Stimulated activated CD4-positive, alpha-beta T cell treated with anti-CD3 and anti-CD28 coated beads, Interleukin-4, amount 100 ng/mL, for 1 hour (primary cell): ENCODE measurements around the gene EFCAB6.

Experiments
- DNase-seq: peaks from one replicate; pipeline ENCODE4 v3.0.0-alpha.2; 2020

The EFCAB6 gene

DNA sequence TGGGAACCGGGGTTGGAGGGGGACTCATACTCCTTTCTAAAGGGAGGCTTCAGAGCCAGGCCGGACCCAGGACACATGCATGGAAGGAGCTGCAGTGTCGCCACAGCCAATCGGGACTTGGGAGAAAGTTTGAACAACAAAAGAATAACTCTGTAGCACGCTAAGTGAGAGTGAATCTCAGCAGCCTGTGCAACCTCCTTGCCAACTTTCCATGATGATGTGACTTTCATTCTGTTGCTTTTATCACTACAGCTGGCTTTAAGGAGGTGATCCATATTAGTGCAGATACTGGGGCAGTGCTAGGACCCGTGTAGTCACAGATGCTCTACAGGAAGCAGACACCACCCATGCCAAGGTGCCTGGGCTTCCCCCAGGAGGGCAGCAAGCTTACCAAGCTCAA is 243.0 kb downstream of the EFCAB6 start:
- no peak for DNase-seq

DNA sequence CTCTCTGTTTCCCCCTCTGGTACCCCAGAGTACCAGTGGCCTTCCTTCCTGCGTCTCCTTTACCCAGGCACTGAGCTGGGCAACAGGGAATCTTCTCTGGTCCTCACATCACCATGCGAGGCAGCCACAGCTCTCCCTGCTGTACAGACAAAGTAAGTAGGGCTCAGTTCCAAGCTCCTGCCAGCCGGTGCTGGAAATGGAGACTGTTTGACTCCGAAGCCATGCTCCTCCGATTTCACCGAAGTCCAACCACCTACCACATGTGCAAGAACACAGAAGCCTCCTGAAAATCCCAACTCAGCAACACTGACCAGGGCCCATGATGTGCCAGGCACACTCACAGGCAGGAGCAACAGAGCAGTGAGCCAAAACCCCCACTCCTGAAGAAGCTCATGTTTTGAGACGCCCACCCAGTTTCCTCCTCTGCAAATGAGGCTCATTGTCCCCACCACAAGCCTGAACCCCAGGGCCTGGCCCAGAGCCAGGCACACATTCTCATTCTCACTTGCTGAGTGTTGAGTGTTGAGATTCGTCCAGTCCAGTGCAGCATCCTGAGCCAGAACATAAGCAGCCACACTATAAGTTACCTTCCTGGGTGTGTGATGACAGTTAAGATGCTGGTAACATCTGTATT is 244.3 kb downstream of the EFCAB6 start:
- no peak for DNase-seq

DNA sequence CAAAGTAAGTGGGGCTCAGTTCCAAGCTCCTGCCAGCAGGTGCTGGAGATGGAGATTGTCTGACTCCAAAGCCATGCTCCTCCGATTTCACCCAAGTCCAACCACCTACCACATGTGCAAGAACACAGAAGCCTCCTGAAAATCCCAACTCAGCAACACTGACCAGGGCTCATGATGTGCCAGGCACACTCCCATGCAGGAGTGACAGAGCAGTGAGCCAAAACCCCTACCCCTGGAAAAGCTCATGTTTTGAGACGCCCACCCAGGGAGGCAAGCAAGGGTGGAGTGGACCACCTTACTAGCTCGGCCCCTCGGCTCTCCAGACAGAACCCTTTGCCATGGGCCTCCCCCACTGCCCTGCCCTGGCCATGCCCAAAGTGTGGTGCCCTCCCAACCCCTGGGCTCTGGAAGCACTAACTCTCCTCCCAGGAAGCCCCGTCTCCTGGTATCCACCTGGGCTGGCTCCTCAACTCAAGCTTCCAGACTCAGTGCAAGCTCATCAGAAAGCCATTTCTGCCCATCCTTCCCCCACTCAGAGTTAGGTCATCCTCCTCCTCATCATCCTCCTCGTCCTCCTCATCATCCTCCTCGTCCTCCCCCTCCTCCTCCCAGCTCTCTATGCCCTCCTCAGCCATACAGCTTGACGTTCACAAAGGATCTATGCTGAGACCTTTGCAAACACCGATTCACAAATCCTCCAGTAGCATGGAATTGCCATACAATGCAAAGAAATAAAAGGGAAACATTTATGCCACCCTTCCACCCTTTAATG is 245.4 kb downstream of the EFCAB6 start:
- no peak for DNase-seq

DNA sequence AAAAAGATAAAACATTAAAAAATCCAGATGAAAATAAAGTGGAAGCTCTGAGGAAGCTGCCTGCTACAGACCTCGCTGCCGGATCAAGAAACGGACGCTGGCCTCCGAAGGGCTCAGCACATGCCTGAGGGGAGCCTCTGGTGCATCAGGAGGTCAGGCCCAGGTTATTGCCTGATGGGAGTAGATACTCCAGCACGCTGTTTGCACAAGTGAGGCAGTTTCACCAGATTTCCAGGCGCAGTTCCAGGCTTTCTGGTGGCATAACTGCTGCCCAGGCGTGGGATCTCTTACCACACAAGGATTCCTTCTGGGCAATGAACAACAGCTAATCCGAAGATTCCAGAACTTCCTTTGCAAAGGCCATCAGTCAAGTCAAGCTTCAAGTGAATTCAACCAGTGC is 246.1 kb downstream of the EFCAB6 start:
- DNase-seq, result no peak

DNA sequence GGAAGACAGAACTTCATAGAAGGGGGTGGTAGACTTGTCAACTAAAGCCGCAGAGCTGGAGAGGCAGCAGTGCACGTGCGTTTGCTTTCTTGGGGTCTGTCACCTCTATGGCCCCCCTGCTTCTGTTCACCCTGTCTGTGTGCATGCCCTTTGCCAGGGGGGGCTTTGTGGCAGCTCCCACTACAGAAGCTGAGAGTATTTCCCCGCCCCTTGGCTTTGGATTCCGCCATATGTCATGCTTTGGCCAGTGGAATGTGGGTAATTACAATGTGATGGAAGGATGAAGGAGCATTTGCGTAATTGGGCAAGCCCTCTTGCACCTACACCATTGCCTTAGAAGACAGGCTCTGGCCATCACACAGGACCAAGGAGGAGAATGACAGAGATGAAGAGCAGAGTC is 247.2 kb downstream of the EFCAB6 start:
- no peak for DNase-seq

DNA sequence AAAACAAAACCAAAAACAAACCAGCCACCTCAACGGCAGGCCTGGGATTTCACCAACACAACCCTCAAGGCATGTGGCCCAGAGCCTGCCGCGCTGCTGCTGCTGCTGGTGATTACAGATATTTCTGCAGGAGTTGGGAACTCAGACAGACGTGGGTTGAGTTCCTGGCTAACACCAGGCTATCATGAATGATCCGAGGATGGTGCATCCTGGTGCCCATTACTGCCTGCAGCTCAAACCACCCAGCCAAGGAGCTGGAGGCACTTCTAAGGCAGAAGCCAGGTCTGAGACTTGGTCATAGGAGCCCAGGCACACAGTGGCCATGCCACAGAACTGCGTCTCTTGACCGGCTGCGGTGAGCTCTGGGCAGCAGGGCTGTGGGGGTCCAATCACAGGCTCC is 248.5 kb downstream of the EFCAB6 start:
- DNase-seq, result no peak

DNA sequence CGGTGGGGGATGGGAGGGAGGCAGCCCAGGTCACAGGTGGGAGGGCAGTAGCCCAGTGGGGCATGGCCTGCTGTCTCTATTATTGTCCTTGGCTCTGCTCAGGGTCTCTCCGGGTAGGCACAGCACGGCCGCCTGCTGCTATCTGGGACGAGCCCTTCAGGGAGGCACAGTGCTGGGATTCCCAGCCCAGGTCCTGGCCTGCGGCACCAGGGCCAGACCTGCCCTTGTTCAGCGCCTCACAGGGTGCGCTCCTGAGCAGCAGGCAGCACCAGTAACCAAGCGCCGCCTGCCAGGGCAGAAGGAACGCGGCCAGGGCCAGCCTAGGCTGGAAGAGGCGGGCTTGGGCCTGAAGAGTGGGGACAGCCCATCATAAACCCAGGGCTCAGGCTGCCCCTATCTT is 249.3 kb downstream of the EFCAB6 start:
- DNase-seq, result no peak

DNA sequence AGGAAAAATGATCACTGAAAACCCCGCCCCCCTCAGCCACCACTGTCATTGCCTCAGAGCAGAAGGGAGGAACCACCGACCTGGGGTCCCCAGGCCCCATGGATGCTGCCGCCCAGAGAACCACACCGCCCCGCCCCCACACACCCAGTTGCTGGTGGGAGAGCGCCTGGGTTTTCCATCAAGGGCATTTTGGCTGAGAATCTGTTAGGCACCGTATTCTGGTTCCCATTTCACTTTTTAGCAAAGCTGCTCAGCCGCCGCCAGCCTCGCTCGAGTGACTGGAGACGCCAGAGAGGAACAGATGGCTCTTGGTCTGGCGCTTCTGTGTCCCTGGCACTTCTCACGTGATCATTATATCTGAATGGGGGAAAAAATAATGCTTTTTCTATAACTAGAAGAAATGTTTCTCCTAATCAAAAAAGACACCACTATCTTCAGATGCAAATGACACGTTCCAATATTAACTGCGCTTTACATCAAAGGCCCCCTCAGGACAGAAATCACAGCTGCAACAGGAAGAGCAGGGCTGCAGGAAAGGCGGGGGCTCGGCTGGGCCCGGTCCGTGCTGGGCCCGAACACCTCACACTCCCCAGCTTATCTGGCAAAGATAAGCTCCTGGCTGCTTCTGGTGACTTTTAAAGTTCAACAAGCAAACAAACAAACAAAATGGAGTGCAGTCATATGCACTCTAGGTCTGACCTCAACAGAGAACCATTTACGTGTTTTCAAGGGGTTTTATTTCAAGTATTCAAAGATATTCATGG is 250.5 kb downstream of the EFCAB6 start:
- no peak for DNase-seq

DNA sequence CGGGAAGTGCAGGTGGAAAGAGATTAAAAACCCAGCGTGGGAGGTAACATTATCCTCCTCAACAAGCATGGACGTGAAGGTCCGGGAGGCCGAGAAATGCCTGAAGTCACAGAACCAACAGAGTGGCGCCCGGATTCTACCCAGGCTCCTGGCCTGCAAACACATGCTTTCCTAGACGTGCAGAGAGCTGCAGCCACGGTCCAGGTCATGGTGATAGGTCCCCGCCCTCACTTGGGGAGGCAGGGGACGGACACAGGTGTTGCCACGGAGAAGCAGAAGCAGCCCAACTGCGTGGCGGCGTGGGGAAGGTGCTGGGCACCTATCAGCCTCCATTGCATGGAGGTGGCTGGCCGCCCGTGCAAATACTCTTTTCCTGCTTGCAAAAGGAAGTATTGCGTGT is 251.5 kb downstream of the EFCAB6 start:
- no peak for DNase-seq

DNA sequence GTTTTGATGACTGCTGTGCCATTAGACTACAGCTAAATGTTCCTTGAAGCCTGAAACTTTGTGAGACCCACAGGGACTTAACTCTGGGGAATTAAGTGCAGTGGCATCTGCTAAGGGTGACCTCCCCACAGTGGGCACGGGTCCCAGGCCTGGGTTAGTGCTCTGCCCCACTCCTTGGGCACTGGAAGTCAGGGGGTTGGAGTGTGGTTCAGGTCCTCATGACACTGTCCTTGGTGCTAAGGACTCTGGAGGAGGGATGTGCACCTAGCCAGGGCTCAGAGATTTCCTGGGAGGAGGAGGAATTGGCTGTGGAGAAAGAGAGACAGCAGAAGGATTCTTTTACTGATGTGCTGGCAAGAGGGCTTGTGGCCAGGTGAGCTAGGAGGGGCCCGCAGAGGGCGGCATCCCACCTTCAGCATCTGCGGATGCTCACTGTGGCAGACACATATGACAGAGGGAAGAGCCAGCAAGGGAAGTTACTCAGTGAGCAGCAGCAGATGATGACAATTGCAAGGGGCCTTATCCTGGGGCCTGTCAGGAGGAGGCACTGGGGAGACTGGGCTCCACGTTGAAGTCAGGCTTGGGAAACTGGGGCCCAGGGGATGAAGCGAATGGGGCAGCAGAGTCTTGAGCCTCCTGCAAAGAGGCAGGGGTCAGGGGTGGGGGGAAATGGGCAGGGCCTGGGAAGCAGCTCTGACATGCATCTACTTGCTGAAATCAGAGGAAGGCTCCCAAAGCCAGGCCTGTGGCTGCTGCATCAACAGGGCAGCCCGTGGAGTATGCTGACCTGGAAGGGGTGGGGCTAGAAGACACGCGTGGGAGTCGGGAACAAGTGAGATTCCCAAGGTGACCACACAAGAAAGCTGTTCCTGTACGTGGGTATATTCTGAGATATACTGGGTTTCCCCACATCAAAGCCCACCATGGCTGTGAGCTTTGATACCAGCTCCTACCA is 256.3 kb downstream of the EFCAB6 start:
- no peak for DNase-seq

DNA sequence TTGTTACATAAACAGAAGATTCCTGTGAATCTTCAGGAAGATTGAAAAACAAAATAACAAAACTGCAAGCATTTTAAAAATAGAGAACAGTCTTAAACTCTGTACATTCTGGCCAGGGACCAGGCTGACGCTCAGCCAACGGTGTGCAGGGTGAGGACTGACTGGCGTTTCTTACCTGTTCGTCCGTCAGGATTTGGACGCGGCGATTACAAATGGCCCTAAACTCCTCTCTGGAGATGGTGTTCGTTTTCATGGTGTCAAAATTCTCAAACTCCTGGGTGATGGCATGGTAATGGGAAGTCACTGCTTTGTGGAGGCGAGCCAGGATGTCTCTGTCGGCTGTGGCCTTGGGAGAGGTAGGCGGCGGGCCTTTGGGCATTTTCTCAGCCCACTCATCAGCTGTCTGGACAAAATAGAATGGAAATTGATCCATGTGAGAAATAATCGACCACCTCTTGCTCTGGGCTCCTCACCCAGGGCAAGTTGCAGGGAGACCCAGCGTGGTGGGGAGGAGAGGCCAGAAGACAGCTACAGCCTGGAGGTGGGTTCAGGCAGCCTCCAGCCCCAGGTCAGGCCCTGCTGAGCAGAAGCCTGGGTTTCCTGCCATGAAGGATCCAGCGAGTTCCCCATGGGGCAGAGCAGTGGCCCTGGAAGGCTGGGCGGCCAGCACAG is 257.3 kb downstream of the EFCAB6 start:
- no peak for DNase-seq

DNA sequence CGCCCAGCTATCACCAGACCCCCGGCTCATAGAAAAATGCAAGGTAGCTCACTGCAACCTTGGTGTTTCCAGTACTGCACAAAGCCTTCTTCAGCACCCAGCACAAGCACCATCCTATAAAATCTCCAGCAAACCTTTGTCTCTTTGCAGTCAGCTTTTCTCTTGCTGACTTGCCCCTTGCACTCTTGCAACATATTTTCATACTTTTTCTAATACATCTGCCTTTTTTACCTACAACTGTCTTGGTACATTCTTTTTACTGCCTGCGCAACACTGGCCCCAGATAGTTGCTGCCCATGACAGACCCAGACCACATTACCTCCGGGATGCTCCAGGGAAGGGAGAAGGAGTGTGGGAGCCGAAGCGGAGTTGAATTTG is 257.9 kb downstream of the EFCAB6 start:
- no peak for DNase-seq

DNA sequence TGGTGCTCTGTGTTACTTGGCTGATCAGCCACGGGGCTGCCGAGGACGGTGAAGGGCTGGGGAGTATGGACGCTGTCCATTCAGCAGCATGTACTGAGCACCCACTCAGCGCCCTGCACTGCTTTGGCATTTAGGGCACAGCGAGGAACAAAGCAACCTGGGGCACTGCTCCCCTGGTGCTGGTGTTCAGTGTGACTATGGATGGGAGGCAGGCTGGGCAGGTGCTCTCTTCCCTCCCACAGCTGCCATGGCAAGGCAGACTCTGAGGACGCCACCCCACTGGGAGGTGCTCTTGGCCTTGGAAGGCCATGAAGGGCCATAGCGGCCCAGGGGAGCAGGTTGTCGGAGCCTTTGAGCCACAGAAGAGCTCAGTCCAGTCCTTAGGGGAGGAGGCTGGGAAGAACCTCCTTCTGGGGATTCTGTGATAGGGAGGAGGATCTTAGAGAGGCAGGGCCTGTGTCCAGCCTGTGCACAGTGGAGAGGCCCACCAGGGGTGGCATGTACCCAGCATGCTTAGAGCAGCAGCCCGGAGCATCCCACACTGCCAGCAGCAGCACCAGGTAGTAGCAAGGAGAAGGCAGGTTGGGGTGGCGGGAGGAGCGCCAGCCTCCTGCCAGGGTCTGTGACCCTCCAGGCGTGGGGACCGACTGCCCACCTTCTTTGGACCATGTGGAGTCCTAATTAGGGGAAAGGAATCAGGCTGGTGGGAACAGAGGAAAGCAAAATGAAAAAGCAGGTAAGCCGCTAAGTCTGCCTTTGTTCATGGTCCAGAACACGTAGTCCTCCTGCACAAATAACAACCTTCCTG is 258.4 kb downstream of the EFCAB6 start:
- DNase-seq, result no peak

DNA sequence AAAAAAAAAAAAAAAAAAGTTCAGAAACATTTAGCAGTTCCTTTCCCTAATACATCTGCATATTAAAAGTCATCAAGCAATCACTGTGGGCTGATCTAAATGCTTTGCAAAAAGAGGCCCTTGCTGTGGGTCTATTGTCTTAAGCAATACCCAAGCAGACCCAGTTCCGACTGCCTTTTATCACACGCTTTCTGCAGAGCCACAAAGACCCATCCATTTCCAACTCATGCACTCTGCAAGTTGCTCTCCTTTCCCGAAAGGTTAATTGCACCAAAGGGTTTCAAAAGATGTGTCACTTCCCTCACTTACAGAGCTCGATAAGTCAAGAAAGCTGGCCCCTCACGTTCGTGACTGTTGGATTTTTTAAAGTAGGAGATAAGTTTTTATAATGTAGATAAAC is 261.4 kb downstream of the EFCAB6 start:
- DNase-seq, result no peak

DNA sequence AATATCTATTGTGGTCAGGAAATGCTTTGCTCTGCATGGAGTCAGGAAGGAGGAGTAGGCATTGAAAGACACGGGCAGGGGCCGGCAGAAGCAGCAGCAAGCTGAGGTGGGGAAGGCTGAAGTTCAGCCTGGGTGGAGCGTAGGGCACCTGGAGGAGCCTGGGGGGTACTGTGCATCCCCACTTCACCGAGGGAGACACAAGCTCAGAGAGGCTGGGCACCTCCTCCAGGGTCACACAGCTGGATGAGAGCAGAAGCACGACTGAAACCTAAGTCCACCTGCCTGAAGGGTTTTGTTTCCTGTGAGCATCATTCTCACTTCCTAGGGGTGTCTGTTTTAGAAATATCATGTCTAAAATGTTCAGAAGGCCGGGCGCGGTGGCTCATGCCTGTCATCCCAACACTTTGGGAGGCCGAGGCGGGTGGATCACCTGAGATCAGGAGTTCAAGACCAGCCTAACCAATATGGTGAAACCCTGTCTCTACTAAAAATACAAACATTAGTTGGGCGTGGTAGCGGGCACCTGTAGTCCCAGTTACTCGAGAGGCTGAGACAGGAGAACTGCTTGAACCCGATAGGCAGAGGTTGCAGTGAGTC is 262.0 kb downstream of the EFCAB6 start:
- DNase-seq, result no peak

DNA sequence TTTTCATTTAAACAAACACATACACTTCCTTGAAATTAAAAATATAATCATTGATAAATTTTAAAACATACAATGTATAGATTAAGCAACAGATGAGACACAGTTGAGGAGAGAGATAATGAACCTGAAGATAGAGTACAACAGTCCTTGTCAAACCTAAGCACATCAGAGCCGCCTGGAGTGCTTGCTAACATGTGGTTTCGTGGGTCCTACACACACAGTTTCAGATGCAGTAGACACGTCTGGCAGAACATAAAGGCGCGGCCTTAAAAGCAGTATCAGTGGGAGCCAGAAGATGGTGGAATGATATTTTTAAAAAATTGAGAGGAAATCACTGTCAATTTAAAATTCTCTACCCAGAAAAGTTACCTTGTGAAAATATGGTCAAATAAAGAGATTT is 265.9 kb downstream of the EFCAB6 start:
- no peak for DNase-seq

DNA sequence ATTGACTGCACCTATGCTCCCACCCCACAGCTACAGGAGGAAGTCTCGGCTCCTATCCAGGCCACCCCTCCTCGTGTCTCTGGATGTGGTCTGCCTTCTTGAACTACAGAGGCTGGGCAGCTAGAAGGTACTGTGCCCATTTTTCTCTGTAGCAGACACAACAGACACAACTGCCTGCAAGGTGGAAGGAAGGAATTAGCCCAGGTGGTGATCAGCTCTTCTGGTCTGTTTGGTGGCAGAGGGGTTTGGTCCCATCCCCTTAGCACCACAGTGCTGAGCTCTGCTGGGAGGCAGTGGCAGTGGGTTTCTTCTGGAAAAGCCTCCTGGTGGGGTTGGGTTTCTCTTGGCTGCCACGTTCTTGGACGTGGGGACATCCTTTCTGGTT is 267.8 kb downstream of the EFCAB6 start:
- DNase-seq, result no peak

DNA sequence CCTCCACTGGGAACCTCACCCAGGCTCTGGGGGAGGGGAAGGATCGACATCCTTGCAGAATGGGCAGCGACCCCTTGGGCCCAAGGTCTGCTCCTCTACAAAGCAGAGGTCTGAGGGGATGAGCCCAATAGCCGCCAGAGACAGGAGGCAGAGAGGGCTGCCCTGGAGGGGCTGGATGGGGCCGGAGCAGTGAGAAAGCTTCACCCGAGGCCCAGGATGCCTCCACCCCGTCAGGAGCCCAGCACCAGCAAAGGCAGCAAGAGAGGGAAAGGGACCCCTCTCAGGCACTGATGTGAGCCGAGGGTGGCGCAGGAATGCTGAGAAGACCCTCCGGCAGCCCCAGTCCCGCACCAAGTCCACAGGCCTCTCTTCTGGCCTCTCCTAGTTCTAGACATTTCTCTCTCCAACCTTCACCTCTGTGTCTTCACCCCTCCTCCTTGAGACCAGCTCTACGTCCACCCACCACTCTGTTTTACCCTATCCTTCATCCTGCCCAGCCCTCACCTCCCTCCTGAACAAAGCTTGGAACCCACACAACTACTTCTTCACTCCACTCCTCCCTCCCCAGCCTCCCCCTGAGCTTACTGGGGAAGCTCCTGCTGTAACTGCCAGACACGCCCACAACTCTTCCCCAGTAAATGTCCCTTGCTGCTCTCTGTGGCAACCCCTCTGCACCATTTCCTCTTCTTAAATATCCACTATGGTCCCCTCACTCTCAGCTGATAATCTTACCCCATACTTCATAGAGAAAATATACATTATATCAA is 268.4 kb downstream of the EFCAB6 start:
- no peak for DNase-seq

DNA sequence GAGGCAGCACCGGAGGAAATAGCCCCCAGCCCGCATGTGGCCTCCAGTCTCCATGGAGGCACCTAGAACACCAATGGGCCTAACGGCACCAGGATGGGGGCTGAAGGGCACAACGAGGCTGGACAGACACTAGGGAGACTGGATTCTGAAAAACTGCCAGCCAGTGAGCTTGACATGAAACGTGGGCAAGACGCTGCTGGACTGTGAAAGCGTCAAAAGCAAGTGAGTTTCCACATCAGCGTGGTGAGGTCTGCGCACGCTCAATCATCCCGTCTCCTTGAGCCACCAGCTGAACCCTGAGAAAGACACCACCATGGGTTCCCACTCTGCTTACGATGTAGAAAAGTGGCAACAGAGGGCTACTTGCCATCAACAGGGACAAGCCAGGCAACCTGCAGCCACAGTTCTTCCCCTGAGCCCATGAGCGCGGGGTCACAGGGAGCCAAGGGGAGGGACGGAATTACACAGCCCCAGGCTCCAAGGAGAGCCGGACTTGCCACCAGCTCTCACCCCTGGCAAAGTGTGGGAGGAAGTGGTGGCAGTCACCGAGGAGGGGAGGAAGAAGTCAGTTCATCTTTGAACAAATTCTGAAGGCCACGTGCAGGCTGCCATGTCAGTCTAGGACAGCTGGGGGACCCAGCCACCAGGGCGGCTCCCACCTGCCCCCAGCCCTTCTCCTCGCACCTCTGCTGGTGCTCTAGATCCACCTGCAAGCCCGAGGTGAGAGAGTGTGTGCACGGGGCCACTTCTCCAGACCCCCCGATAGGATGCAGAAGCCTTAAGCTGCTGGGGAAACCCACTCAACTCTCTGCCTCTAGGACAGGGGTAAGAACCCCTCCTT is 269.2 kb downstream of the EFCAB6 start:
- no peak for DNase-seq
